ENCODE results near the gene GABRE.
"Not testable (repeated sequence)": the region's sequence is repeated elsewhere in the genome, so short reads cannot be mapped to it uniquely, and the experiment has no call there.

GABRE gene

DNA sequence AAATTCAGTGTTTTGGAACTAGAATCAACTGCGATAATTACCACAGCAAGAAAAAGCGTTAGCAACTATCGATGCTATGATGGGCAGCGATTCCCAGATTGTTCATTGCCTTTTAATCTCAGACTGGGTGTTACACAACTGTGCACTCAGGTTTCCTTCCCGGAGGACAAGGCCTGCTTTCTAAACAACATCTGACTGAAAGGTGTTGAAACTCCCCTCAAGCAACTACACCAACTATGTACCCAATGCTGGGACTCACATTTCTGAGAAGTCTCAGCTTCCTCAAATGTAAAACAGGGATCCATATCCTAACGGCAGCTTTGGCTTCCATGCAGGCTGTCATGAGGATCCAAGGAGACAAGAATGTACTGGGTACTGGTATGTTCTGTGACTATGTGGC is 8.2 kb downstream of the GABRE start:
- DNase-seq (ENCODE audit: low read depth) = no peak

DNA sequence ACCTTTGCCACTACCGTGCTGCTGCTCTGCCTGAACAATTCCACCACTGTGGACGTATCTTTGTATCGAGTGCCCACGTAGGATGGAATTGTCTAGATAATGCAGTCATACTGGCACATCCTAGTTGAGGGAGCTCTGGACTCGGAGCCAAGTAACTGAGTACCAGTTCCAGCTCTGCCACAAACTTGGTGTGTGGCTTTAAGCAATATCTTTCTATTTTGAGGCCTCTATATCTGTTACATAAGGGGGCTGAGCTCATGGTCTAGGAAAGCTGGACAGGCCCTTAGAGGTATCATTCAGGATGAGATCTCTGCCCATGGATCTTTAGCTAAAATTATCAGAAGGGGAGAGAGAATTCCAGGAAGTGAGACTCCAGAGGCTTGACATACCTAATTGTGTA is 12.4 kb downstream of the GABRE start:
- DNase-seq (ENCODE audit: low read depth) = no peak

DNA sequence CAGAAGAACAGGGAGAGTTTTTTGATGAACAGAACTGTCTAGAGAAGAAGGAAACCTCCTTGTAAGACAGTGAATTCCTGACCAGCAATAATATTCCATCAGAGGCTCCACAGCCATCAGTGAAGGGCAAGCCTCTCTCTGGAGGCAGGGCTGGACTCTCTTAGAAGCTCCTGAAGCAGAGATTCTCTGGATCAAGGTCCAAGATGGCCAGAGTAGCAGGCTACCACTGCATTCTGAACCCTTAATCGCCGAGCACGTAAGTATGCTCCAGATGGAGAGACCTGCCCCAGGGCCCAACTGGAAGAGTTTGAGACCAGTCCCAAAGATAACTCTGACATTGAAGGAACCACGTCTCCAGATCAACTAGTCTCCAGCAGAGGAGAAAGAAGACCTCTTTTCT is 16.4 kb downstream of the GABRE start:
- DNase-seq (ENCODE audit: low read depth) = no peak

DNA sequence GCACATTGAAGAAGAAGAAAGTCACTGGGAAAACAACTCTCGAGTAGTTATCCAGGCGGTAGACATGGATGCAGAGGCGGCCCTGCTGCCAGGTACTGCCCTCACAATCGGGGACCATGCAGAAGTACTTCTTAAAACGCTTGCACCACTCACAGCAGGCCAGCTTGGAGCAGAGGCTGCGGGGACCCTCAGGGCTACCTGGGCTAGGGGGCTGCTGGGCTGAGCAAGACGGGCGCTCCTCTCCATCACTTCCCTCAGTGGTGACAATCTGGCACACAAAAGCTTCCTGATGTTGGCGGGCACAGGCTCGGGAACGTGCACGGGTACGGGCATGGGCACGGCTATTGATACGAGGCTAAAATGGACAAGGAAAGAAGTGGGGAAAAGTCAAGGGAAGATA is 19.7 kb downstream of the GABRE start:
- no peak for DNase-seq (ENCODE audit: low read depth)

DNA sequence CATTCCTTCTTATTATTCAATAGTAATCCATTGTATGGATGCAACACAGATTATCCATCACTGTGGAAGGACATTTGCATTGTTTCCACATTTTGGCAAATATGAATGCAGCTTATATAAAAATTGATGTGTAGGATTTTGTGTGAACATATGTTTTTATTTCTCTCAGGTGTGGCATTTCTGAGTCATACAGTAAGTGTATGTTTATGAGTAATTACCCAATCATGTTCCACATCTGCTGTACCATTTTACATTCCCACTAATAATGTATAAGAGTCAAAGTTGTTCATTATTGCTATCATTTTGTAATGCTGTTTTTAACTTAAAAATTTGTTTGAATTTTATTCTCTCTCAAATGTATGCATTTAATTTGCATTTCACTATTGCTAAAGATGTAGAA is 36.3 kb downstream of the GABRE start:
- DNase-seq (ENCODE audit: low read depth) = no peak

DNA sequence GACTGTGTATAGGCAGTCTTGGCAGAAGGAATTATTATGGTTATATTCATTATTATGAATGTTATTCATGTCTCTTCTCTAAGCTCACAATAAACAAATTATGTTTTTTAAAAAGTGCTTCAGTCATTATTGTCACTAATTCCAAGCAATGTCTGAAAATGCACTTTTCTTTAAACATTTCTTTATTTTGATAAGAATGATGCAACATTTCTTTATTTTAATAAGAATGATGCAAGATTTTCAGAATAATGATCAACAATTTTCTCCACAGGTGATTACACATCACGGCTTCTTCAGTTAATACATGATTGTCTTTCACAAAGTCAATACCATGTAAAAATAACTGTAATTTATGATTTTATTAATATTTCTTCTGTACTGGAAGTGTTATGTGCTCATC is 39.1 kb downstream of the GABRE start:
- no peak for DNase-seq (ENCODE audit: low read depth)

- no peak for DNase-seq (ENCODE audit: low read depth)
These were observed 45.4 kb downstream of the GABRE start for GRCh38 chrX:151929126-151929525.

DNA sequence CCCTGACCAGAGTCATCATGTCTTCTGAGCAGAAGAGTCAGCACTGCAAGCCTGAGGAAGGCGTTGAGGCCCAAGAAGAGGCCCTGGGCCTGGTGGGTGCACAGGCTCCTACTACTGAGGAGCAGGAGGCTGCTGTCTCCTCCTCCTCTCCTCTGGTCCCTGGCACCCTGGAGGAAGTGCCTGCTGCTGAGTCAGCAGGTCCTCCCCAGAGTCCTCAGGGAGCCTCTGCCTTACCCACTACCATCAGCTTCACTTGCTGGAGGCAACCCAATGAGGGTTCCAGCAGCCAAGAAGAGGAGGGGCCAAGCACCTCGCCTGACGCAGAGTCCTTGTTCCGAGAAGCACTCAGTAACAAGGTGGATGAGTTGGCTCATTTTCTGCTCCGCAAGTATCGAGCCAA is 50.8 kb downstream of the GABRE start:
- DNase-seq (ENCODE audit: low read depth) = no peak

DNA sequence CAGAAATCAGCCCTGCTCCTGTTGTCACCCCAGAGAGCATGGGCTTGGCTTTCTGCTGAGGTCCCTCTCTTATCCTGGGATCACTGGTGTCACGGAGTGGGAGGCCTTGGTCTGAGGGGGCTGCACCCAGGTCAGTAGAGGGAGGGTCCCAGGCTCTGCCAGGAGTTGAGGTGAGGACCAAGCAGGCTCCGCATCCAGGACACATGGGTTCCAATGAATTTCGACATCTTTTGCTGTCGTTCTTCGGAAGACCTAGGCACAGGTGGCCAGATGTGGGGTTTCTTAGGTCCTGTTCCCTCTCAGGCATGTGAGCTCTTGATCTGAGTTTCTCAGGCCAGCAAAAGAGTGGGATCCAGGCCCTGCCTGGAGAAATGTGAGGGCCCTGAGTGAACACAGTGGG is 51.8 kb downstream of the GABRE start:
- DNase-seq (ENCODE audit: low read depth) = no peak

GRCh38 chrX:151921866-151922265 is 52.6 kb downstream of the GABRE start:
- DNase-seq (ENCODE audit: low read depth) = no peak

- DNase-seq (ENCODE audit: low read depth) = no peak
These were observed 53.2 kb downstream of the GABRE start for GRCh38 chrX:151921292-151921691.

GRCh38 chrX:151920530-151920929 is 53.9 kb downstream of the GABRE start:
- no peak for DNase-seq (ENCODE audit: low read depth)

DNA sequence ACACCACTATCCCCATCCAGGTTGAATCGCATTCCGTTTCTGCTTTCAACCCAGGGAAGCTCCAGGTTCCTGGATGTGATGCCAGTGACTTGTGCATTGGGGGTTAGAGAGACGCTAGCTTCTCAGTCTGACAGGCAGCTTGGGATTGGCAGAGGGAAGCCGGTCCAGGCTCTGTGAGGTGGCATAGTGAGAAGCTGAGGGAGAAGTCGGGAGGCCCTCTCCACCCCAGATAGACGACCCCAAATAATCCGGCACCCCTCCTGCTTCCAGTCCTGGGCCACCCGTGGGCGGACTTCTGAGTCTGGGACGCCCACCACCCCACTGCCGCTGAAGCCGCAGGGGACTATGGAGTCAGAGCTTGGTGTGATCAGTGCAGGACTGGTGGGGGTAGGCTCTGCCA is 54.4 kb downstream of the GABRE start:
- no peak for DNase-seq (ENCODE audit: low read depth)

- DNase-seq (ENCODE audit: low read depth) = no peak
These were observed 54.9 kb downstream of the GABRE start for GRCh38 chrX:151919610-151920009.

DNA sequence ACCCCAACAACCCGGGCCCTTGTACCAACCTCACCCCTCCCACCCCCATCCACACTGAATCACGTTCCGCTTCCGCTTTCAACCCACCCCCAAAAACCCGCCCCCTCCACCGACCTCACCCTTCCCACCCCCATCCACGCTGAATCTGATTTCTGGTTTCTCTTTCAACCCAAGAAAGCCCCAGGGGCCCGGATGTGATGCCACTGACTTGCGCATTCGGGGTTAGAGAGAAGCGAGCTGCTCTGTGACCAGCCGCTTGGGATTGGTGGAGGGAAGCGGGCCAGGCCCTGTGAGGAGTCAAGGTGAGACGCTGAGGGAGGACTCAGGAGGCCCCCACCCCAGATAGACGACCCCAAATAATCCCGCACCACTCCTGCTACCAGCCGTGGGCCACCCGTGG is 55.7 kb downstream of the GABRE start:
- not testable (repeated sequence) for DNase-seq (ENCODE audit: low read depth)

GRCh38 chrX:151912780-151913179 is 61.7 kb downstream of the GABRE start, which contains the start of gene MAGEA4:
TSS of gene MAGEA4 (plus strand) at chrX:151912889. CDS start at chrX:151923665, 10,776 bp downstream.
- no peak for DNase-seq (ENCODE audit: low read depth)

DNA sequence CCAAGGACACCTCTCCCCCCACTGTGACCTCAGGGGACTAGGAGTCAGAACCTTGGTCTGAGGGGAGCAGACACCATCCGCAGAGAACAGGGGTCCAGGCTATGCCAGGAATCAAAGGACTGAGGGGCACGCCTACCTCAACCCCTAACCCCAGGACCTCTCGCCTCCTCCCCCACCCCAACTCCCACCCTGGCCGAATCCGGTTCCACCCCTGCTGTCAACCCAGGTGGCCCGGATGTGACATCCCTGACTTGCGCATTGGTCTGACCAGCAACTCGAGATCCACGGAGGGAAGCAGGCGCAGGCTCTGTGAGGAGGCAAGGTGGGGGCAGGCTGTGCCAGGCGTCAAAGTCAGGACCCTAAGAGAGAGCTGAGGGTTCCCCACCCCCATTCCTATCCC is 62.3 kb downstream of the GABRE start:
- DNase-seq (ENCODE audit: low read depth) = no peak

GRCh38 chrX:151904989-151905388 is 69.5 kb downstream of the GABRE start:
- DNase-seq (ENCODE audit: low read depth) = no peak
